Measurements from ENCODE around the gene INTS13.
A peak's percentile ranks its signal among the peaks of the same experiment; 100 is the strongest.

INTS13 gene

DNA sequence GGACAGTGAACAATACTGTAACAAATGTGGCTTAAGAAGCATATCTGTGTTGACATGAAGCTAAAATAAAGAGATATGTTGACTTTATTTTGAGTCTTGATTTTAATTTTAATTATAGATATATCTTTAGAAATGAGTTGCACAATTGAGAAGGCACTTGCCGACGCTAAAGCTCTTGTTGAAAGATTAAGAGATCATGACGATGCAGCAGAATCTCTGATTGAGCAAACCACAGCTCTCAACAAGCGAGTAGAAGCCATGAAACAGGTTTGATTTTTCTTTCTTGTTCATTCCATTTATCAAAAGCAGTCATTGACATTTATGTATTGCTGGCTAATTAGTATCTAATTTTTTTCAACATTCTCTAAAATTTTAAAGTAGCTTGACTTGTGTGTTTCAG is 16.2 kb upstream of the INTS13 start:
- H3K27me3 Mint-ChIP-seq (ENCODE audit: low read depth) = no peaks in the 10 kb centered on the region
- no peak overlapping the region for H3K4me3 Mint-ChIP-seq
- TF ChIP-seq CTCF (IDR thresholded peaks at IDR 0.05; ENCODE audit: unreplicated experiment in 3 of 3) = no peak
- H3K4me1 Mint-ChIP-seq = no peaks in the 10 kb centered on the region
- H3K27ac Mint-ChIP-seq = no peak overlapping the region
- H3K9me3 Mint-ChIP-seq = peaks cover 5% of the 10 kb centered on the region
- H3K36me3 Mint-ChIP-seq (ENCODE audit: low read depth) = peaks cover 41% of the 10 kb centered on the region

GRCh38 chr12:26953447-26953846 is 15.7 kb upstream of the INTS13 start:
- Mint-ChIP-seq H3K27me3 (ENCODE audit: low read depth) (no peaks in the 10 kb centered on the region), H3K4me1 (no peaks in the 10 kb centered on the region), H3K27ac (no peak overlapping the region), H3K4me3 (no peak overlapping the region), H3K36me3 (ENCODE audit: low read depth) (peaks cover 44% of the 10 kb centered on the region), H3K9me3 (peaks cover 6% of the 10 kb centered on the region)
- TF ChIP-seq CTCF (IDR thresholded peaks at IDR 0.05; ENCODE audit: unreplicated experiment in 3 of 3) = no peak

GRCh38 chr12:26948309-26948708 is 10.5 kb upstream of the INTS13 start:
- Mint-ChIP-seq H3K27ac (no peak overlapping the region), H3K4me1 (no peaks in the 10 kb centered on the region), H3K4me3 (no peak overlapping the region), H3K9me3 (peaks cover 34% of the 10 kb centered on the region), H3K27me3 (ENCODE audit: low read depth) (no peaks in the 10 kb centered on the region), H3K36me3 (ENCODE audit: low read depth) (peaks cover 63% of the 10 kb centered on the region)
- no peak for TF ChIP-seq CTCF (IDR thresholded peaks at IDR 0.05; ENCODE audit: unreplicated experiment in 3 of 3)

DNA sequence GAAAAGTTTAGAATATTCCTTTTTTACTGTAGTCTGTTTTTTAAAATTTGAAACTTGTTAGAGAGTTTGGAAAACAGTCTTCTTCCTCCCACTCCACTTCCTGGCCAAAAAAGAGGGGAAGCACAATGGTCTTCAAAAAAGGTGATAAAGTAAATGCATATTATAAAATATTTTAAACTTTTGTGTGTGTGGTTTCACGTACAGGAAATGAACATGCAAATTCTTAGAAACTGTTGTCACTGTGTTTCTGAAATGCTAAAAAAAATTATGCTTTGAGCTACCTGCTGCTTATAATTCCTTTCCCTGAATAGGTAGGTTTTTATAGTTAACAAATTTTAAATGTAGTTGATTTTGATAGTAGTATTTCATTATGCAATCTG is 3.4 kb upstream of the INTS13 start:
- Mint-ChIP-seq H3K4me3 (peak overlapping the region in 1 of 3 experiments; percentile 11), H3K9me3 (peaks cover 17% of the 10 kb centered on the region), H3K27me3 (ENCODE audit: low read depth) (no peaks in the 10 kb centered on the region), H3K36me3 (ENCODE audit: low read depth) (peaks cover 34% of the 10 kb centered on the region), H3K4me1 (peaks cover 40% of the 10 kb centered on the region), H3K27ac (no peak overlapping the region)
- no peak for TF ChIP-seq CTCF (IDR thresholded peaks at IDR 0.05; ENCODE audit: unreplicated experiment in 3 of 3)

DNA sequence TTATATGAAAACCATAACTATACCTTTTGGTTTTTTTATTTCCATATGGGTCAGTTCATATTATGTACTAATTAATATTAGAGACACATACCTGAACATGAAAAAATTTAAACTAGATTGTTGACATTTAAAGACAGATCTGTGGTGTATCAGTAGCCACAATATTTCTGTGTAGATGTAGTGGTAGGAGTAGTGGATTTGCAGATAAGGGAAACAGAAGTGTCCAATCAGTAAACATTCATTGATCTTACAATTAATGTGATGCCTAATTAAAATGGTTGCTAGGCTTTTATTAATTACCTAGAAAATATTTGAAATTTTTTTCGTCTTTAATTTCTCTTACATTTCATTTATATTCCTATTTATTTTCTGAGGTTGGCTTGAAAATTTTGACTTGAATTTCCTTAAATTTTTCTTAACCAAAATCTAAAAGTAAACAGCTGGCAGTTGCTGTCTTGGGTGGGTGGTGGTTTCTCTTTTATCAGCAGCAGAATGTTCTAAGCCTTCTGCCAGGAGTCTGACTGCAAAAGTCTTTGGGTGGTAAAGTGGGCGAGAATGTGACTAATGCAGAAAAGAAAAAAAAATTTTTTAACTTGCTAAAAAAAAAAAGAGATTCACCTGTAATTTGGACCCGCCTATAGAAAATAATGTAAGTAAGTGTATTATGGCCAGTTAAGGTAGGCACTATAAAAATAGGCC is 2.9 kb upstream of the INTS13 start:
- H3K27ac Mint-ChIP-seq = no peak overlapping the region
- H3K36me3 Mint-ChIP-seq (ENCODE audit: low read depth) = peaks cover 28% of the 10 kb centered on the region
- H3K4me1 Mint-ChIP-seq = peaks cover 45% of the 10 kb centered on the region
- peaks cover 12% of the 10 kb centered on the region for H3K9me3 Mint-ChIP-seq
- TF ChIP-seq CTCF (IDR thresholded peaks at IDR 0.05; ENCODE audit: unreplicated experiment in 3 of 3) = no peak
- H3K4me3 Mint-ChIP-seq = peak overlapping the region in 2 of 3 experiments; percentile 11 to 96
- H3K27me3 Mint-ChIP-seq (ENCODE audit: low read depth) = no peaks in the 10 kb centered on the region

DNA sequence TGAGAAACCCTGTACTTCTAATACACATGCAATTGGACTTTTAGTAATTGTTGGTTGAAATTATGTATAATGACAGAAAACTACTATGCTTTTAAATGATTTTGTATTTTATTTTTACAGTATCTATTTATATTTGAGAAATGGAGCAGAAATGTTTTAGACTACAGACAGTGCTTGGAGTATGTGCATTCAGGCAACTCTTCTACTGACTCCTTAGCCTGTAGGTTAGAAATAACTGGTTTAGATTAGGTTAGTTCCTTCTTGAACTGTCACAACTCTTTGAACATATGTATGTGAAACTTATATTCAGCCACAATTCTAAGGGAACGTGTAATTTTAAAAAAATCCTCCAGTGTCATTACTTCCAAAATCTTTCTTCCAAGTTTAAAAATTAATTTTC is 2.2 kb upstream of the INTS13 start:
- Mint-ChIP-seq H3K4me1 (peaks cover 51% of the 10 kb centered on the region), H3K9me3 (peaks cover 8% of the 10 kb centered on the region), H3K27me3 (ENCODE audit: low read depth) (no peaks in the 10 kb centered on the region), H3K36me3 (ENCODE audit: low read depth) (peaks cover 23% of the 10 kb centered on the region), H3K4me3 (peak overlapping the region; percentile 96 to 98 (median 98)), H3K27ac (peak overlapping the region in 1 of 3 experiments; percentile 100)
- no peak for TF ChIP-seq CTCF (IDR thresholded peaks at IDR 0.05; ENCODE audit: unreplicated experiment in 3 of 3)
